ENCODE results near the gene RCOR1. TPM values are rescaled to one million over a fixed set of nuclear protein-coding genes. Genes with fewer than 3 reads are reported as not detected.

RCOR1 gene
- total RNA-seq, 1 donor from 2014 or later: 8.1 TPM

DNA sequence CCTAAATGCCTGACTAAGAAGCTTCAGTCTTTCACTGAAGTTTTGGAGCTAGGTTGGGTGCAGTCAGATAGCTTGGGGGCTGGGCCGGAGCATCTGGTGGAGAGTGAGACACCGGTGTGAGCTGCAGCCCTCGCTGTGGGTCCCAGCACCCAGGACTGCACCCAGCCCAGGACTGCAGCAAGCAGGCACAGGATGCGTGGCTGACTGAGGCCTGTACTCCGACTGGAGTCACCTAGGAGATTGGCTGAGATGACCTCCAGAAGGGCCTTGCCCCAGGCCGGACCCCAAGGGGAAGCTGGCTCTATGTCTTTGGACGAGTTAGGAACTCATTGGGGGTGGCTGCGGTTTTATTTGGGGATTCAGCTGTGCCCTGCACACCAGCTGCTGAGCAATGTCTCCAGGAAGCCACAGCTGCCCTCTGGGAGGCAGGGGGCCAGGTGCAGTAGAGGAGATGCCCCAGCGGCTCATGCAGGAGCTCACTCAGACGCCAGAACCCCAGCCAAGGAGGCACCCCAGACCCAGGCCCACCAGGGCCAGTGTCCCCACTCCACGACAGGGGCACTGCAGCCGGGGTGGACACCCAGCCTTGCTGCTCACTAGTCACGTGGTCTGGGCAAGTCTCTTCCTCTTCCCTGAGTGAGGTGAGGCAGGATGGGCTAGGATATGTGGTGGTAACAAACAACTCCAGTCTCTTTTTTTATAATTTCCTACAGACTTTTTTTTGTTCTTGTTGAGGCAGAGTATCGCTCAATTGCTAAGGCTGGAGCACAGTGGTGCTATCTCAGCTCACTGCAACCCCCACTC lies 31.8 kb upstream of the RCOR1 start:
- no peak overlapping the region for H3K4me3 ChIP-seq (ENCODE audit: low read depth, low read length)
- DNase-seq (ENCODE audit: low read depth): no peak
- TF ChIP-seq, protein P1, sequence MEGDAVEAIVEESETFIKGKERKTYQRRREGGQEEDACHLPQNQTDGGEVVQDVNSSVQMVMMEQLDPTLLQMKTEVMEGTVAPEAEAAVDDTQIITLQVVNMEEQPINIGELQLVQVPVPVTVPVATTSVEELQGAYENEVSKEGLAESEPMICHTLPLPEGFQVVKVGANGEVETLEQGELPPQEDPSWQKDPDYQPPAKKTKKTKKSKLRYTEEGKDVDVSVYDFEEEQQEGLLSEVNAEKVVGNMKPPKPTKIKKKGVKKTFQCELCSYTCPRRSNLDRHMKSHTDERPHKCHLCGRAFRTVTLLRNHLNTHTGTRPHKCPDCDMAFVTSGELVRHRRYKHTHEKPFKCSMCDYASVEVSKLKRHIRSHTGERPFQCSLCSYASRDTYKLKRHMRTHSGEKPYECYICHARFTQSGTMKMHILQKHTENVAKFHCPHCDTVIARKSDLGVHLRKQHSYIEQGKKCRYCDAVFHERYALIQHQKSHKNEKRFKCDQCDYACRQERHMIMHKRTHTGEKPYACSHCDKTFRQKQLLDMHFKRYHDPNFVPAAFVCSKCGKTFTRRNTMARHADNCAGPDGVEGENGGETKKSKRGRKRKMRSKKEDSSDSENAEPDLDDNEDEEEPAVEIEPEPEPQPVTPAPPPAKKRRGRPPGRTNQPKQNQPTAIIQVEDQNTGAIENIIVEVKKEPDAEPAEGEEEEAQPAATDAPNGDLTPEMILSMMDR (conservative IDR thresholded peaks at IDR 0.05; ENCODE audit: low read depth, low read length): no peak

DNA sequence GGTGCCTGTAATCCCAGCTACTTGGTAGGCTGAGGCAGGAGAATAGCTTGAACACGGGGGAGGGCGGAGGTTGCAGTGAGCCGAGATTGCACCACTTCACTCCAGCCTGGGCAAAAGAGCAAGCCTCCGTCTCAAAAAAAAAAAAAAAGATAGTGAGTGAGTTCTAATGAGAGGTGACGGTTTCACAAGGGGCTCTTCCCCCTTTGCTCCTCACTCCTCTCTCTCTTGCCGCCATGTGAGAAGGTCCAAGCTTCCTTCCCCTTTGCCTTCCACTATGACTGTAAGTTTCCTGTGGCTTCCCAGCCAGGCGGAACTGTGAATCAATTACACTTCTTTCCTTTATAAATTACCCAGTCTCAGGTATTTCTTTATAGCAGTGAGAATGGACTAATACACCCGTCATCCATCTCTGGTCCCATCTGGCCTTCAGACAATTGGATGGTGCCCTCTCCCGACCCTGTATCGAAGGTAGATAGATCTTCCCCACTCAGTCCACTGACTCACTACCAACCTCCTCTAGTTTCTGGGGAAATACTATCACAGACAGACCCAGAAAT lies 27.0 kb upstream of the RCOR1 start:
- no peak overlapping the region for H3K4me3 ChIP-seq (ENCODE audit: low read depth, low read length)
- DNase-seq (ENCODE audit: low read depth): no peak
- TF ChIP-seq, protein P1 (conservative IDR thresholded peaks at IDR 0.05; ENCODE audit: low read depth, low read length): no peak

DNA sequence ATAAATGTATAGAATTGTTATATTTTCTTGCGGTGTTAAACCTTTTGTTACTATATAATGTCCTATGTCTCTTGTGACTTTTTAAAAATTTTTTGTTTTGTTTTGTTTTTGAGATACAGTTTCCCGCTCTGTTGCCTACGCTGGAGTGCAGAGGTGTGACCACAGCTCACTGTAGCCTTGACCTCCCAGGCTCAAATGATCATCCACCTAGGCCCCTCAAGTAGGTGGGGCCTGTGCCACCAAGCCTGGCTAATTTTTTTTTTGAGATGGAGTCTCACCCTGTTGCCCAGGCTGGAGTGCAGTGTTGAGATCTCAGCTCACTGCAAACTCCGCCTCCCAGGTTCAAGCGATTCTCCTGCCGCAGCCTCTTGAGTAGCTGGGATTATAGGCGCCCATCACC lies 26.5 kb upstream of the RCOR1 start:
- H3K4me3 ChIP-seq (ENCODE audit: low read depth, low read length): no peak overlapping the region
- TF ChIP-seq, protein P1 (conservative IDR thresholded peaks at IDR 0.05; ENCODE audit: low read depth, low read length): no peak
- no peak for DNase-seq (ENCODE audit: low read depth)

DNA sequence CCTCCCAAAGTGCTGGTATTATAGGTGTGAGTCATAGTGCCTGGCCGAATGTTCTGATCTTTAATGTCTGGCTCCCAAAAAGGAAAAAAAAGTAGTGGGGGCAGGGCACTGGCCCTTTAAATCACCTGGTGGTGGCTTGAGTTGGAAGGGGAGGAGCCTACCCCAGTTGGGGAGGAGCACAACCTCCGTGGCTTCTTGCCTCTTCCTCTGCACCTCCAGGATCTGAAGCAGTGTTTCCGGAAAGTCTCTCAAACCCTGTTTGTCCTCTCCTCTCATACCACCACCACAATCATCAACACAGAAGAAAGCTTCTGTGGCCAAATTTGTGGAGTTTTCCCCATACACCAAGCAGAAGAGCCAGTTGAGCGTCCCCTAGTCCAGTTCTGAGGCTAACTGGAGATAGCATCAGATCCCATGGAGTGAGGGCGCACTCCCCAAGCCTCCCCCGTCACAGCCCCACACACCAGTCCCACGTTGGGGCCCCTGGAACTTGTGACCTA lies 24.3 kb upstream of the RCOR1 start:
- DNase-seq (ENCODE audit: low read depth): no peak
- H3K4me3 ChIP-seq (ENCODE audit: low read depth, low read length): no peak overlapping the region
- TF ChIP-seq, protein P1 (conservative IDR thresholded peaks at IDR 0.05; ENCODE audit: low read depth, low read length): no peak

DNA sequence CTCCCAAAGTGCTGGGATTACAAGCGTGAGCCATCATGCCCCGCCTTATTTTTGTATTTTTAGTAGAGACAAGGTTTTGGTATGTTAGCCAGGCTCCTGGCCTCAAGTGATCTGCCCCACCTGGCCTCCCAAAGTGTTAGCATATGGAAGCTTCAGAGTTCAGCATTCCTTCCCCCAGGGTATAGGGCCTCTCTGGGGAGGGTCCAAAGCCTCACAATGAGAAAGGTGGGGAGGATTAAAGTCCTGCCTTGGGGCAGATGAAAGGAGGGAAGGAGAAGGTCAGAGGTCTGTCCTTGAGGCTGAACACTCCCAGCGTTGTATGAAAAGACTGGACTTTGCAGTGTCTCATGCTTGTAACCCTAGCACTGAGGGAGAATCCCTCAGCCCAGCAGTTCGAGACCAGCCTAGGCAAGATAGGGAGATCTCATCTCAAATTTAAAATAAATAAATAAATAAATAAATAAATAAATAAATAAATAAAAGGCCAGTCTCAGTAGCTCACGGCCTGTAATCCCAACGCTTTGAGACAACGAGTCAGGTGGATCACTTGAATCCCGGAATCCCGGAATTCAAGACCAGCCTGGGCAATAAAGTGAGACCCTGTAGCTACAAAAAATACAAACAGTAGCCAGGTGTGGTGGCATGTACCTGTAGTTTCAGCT lies 22.0 kb upstream of the RCOR1 start:
- no peak overlapping the region for H3K4me3 ChIP-seq (ENCODE audit: low read depth, low read length)
- no peak for DNase-seq (ENCODE audit: low read depth)
- TF ChIP-seq, protein P1 (conservative IDR thresholded peaks at IDR 0.05; ENCODE audit: low read depth, low read length): no peak

DNA sequence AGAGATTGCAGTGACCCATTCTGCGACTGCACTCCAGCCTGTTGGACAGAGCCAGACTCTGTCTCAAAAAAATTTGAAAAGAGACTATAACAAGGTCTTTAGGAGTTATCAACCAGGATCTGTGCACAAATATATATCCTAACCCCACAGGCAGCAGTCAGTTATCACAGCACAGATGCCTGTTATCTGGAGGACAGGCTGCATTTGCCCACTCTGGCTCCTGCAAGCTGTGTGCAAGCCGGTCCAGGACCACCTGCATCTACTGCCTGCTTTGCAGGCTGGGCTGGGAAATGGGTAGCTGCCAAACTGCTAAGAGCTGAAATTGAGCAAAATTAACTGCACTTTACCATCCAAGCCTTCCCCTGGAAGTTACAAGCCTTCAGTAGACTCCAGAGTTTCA lies 21.4 kb upstream of the RCOR1 start:
- no peak overlapping the region for H3K4me3 ChIP-seq (ENCODE audit: low read depth, low read length)
- TF ChIP-seq, protein P1 (conservative IDR thresholded peaks at IDR 0.05; ENCODE audit: low read depth, low read length): no peak
- no peak for DNase-seq (ENCODE audit: low read depth)

All from epithelial cell of proximal tubule (primary cell).